Amniotic stem cell (primary cell): ENCODE results near the gene SERPINI1.

Experiments
- DNase-seq: peaks from one replicate; lab custom pipeline; 2025; lab: John Stamatoyannopoulos, UW

The SERPINI1 gene

DNA sequence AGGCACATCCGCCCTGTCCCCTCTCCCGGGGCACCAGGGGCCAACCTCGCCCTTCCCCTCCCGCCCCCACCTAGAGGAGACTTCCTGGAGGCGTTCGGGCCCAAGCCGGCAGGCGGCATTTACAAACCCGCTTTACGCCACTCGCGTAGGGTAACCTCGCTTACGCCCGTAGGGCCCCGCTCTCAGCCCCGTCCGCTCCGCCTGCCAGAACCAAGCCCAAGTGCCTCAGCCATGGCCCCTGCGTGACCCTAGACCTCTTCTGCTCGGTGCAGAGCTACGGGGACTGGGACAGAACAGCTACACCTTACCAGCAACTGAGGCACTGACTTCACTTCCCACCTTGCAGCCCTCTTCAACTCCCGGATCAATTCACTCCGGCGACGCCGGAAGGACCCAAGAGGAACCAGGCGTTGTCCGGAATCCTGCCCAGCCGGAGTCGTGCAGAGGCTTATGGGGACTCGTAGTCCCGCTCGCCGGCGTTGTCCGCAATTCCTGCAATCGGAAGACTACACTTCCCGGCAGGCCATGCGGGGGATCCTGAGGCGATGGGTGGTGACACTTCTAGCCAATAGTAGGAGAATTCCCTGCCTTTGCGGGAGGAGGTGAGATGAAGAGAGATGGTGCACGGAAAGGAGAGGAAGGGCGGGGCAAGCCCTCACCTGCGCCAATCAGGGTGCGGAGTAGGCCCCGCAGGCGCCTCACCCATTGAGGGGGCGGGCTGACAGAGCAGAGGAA lies 856 bp upstream of the SERPINI1 start, which contains the start of gene PDCD10:
TSS of gene PDCD10 (minus strand) at position 395 of the 735 bp plus-strand sequence. CDS start 14,735 bp downstream, outside the sequence.
- peak; percentile 96 for DNase-seq

DNA sequence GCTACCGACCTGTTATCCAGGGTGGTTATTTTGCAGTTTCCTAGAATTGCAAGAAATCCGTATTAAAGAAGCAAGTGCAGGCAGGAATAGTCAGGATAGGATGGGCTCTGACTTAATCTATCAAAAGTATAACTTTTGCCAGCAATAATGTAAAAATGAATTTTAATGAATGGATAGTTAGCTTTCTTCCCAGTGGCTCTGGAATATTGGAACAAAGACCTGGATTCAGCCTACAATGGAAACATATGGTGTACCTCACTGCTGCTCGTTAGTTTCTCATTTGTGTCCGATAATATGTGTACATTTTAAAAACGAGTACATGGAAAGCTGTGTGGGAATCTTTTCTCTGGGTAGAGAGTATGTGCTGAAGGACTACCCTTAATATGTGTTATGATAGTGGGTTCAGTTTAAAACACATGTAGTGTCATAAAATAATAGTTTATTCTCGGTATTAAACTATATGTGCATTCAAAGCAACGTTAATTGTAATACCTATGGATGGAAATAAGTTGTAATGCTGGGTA lies 805 bp downstream of the SERPINI1 start:
- no peak for DNase-seq

DNA sequence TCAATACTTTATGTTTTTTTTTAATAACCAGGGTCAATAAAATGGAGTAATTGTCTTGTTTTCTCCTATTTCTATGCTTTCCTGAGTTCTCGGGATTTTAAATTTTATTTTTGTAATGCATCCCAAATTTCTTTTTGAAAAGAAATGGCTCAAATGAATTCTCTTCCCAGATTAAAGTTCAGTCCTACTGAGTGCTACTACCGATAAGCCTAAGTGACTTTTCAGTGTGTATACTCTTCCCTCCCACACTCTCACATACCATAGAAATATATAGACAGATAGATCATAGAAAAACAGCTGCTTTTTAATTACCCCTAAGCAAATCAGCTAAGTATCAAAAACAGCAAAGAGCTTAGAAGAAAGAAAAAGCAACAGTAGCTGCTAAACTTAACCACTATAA lies 1.5 kb downstream of the SERPINI1 start:
- DNase-seq: no peak

DNA sequence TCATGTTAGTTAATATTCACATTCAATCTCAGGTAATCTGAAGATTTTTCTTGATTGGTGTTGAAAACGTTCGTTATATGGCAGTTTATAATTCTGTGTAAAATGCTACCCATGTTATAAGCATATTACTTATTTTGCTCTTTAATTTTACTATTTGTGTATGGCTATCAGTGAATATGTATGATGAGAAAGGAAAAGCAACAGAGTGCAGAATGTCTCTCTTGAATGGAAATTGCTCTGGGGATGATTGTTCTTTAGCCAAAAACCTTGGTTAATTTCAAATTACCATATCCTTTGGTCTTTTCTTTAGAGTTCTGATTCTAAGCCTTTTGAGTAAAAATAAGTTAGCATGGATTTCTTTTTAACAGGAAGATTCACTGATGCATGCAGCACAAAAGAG lies 2.5 kb downstream of the SERPINI1 start:
- no peak for DNase-seq

DNA sequence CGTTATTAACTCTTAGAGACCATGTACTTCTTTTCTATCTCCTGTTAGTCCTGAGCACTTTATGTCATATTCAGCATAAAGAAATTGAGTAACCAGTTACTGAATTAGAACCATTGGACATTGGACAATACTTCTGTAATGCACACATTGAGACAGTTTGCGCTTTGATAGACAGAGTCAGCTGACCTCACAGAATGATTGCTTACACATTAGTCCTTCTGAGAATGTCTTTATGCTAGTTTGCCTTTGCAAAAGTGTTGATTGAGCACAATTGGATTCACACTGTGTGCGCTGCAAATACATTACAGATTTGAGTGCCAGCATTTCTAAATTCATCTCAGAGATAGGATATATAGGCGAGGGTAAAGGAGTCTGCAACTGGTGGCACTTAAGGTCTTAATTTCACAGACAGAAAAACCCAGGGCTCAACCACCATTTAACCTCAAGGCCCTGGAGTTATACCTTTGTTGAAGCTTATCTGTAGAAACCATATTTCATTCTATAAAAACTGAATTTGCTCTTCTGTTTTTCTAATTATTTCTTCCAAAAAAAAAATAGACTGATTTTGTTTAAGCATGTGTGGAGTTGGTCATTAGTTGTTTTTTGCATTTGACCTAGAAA lies 3.8 kb downstream of the SERPINI1 start:
- no peak for DNase-seq

DNA sequence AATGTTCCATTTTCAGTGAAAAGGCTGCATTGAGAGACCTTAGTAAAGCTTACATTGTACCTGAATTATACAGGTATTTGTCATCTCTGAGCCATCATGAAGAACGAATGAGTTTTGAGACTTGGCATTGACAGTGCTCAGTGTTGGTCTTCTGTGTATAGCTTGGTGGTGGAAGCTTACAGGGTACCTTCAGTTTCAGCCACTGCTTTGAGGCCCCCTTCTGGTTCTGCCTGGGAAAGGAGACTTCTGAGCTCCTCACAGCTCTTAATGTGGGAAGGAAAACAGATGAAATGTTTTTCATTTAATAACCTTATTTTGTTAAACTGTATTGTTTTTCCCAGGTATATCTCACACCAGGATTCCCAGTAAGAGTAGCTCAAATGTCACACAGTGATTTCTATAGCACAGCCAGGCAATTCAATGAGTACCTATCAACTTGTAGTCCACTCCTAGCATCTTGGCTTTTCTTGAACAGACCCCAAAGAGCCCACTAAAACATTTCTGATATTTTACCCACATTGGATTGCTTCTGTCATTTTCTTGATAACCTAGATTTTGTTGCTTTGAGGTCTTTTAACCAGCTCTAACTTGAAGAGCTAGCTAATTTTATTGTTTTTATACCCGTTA lies 5.6 kb downstream of the SERPINI1 start:
- no peak for DNase-seq

DNA sequence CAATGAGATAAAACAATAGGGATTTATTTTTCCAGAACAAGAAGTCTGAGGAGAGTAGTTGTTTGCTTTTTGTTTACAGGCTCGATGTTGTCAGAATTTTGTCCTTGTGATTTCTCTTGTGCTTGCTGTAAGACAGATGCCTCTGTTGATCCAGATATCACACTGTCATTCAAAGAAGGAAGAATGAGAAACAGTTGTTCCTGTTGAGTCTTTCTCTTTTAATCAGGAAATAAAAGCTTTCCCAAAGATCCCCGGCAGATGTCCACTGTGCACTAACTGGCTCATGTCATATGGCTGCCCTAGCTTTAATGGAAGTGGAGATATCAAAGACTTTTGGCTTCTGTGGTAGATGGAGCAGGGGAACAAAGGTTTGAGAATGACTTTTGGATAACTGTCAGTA lies 6.8 kb downstream of the SERPINI1 start:
- DNase-seq: no peak

DNA sequence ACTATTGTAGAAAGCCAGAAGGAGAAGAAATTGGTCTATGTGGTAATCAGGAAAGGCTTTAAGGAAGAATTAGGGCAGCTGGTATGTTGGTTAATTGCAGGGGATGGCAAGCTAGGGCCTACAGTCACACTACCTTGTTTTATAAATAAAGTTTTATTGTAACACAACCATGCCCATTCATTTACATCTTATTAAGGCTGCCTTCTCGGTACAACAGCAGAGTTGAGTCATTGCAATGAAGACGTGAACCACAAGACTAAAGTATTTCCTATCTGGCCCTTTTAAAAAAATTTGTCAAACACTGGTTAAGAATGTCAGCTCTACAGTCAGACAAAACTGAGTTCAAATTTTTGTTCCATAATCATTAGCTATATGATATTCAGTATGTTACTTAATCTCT lies 8.3 kb downstream of the SERPINI1 start:
- no peak for DNase-seq

DNA sequence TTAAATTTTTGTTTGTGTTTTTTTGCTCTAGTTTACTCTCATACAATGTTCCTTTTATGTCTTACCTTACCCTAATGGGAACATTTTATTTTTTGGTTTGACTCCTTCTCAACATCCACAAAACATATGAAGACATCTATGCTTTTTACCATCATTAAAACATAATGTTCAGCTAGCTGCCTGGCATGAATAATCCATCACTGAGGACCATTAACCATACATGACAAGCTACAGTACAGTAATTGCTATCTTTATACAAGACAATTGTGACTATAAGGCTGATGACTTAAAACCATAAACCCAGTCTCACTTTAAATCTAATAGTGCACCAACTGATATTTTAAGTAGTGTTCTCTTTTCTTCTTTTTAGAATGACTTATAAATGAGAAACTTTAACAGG lies 13.7 kb downstream of the SERPINI1 start:
- no peak for DNase-seq

DNA sequence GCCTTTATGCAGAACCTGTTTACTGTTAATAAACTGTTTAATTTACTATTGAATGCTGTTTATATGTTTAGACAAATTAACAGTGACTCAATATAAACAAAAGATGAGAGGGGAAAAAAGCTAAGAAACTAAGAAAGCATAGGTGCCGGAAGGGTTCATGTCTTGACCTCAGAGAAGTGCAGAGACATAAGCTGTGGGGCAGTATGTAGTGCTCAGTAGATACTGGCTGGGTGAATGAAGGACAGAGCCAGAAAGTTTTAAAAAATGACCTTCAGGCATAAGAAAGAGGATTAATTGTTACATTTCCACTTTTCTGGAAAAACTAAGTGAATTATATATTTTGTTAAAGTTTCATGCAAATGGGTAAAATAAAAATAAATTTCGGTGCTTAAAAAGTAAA lies 14.2 kb downstream of the SERPINI1 start:
- DNase-seq: no peak

DNA sequence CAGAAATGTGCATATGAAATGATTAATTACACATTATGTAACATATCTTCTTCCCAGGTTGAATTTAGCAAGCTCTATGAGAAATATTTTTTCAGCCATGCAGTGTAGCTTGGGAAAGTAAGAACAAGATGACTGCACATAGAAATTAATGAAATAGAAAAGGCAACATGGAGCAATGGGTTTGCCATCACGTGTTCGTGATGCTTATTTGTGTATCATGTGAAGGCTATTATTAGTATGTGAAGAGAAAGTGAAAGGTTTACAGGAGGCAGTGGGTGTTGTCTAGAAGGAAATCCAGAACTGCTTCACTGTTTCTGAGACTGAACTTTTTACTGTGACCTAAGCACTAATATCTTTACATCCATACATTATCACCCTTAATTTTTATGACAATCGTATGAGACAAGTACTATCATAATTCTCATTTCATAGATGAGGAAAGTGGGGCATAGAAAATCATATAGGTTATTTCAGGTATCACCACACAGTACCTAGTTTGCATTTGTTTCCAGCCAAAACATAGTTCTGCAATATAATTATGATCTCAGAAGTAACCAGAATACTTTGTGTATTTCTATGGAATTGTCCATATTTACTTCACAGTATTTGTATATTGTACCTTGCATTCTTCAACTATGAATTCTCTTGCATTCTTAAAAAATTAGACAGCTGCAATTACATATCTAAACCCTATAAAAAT lies 14.9 kb downstream of the SERPINI1 start:
- DNase-seq: no peak

DNA sequence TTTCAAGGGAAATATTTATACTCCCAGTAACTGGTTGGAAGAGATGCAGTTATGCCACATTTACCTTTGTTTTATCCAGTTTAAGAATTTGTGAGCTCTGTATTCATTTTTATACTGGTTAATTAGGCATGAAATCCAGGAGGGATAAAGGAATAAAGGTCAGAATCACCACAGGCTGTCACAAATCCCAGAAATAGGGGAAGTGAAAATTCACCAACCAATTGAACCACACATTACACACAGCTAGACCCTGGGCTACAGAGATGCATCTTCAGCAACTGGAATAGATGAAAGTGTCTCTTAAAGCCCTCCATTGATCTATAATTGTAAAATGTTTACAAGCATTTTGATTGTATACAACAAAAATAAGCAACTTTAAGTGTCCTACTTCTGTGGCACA lies 18.5 kb downstream of the SERPINI1 start:
- no peak for DNase-seq

DNA sequence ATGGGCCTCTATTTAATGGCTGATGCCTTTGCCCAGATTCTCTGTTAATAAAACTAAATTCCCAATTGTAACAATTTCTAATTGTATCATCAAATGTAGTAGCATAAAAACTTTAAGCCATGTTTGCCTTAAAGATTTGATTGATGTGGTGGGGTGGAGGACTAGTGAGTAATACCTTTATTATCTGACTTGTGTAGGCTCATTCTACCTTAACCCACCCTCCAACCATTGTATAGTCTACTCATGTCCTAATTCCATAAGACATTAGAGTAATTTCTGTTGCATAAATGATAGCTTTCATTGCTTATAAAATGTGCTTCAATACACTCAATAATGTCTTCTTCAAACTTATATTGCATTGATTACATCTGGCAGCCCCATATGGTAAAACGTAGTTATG lies 25.8 kb downstream of the SERPINI1 start:
- DNase-seq: no peak

DNA sequence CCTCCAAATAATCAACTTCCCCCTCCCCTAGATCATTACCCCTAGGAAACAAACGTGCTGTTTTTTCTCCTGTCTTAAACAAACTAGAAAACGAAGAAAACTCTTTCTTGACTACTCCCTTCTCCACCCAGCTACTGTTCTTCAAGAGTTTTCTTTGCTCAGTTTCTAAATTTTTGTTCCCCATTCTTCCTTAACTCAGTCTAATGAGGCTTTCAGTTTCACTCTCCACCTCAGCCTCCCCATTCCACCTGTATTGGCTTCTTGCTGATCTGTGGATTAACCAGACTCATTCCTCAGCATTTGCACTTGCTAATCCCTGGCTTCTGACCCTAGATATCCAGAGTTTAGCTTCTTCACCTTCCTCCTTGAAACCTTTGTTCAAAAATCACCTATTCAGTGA lies 26.8 kb downstream of the SERPINI1 start:
- no peak for DNase-seq

DNA sequence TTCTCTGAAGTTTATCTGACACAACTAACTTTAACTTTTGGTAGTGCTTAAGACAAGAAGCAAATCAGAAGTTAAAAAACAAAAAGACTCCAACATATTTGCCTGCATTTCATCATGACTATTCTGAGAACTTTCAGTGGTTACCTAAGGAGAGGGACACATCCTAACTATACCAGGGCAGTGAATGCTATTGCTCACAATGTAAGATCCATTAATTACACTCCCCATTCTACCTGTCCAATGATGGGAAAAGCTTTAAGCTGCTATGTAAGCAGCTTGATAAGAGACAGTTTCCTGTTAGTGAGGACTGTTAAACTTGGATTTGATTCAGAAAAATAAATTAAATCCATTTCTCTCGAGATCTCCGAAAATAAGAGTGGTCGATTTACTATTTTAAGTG lies 37.5 kb downstream of the SERPINI1 start:
- no peak for DNase-seq

DNA sequence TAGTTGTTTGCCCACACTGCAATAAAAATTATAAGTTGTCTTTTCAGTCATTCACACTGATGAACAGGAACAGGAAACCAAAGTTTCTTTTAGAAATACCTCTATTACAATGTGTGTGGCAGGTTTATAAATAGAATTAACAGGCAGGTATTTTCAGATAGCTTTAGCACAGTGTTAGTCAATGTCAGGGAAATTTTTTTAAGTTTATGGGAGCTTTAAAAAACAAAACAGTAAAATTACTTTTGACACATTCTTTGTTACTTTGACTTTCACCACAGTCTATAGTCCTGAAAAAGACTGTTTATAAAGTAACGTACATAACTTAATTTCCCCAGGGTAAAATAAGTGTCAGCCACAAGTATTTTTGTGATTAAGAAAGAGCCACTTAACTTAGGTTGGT lies 38.1 kb downstream of the SERPINI1 start:
- DNase-seq: no peak

DNA sequence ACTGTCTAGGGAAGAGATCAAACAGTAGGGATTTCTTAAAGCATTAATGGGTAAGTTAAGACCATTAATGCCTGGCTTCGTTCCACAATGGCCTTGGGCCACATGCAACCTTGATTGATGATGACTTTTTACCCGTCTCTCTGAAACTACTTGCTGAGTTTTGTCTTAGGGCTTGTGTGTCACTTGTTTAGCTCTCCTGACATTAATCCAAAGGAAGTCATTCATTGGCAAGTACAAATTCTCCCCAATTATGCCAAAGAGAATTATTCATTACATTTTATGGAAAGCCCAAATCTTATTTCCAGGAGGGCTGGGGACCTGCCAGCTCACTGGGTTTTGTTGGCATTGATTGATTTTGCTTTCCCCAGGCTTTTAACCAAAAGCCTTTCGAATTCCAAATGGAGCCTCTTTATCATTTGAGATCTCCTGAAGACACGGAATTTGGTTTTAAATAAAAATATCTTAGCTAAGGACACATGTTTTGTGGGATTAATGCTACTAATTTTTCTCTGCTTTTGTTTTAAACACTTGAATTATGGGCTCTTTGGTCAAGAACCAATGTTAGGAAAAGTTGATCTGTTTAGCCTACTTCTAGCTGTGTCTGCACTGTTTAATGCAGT lies 40.7 kb downstream of the SERPINI1 start:
- DNase-seq: no peak

DNA sequence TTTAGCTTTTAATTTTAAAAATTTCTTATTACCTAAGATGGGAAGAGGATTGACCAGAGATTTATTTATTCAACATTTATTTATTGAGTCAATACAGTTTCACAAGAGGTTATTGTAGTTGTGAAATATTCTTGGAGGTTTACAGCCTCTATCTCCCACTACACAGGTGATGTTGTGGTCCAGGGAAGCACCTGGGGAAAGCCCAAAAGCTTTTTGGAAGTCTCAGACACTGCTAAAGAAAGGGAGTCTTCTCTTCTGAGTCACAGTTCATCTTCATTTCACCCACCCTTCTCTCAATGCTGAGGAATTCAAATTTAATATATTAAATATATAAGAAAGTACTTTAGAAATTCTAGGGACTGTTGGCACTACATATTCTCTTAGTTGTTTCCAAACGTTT lies 41.8 kb downstream of the SERPINI1 start:
- no peak for DNase-seq

DNA sequence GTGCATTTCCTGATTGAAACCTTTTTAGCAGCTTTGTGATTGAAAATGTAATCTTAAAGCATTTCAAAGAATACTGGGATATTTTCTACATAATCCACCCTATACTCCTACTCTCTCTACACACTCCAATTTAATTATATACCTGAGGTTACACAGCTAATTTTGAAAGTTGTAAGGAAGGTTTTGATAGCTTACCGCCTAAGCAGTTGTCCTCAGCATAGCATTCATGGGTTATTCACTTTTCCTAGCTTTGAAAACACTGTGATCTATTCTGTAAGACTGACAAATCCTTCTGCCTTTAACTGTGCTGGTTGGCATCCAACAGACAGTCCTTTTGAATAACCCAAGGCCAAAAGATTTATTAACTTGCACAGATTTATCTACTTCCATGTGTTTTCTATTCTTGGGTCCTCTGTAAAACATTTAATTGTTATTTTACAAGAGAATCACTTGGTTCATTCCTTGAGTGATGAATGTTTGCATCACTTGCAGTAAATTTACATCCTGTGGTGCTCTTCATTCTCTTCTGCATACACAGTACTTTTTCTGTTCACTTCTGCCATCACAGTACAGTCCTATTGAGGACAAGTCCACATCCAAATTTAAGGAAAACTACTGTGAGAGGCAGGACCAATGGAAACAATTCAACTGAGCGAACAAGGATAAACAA lies 44.8 kb downstream of the SERPINI1 start:
- no peak for DNase-seq

DNA sequence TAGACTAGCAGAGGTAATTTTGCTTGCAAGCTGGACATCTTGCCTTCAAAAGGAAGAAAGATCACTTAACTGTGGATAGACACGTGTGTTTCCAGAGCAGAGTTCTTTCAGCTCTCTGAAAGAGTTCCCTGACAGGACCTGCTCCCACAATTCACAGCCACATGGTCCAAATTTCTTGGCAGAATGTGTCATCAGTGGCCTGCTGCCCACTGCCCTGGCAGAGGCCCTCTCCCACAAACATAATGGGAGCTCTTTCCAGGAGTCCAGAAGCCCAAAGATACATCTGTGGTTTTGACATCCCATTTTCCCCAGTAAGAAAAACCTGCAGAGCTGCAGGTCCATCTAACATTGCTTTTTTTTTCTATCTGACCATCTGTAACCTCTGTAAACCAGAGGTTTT lies 48.3 kb downstream of the SERPINI1 start:
- no peak for DNase-seq

DNA sequence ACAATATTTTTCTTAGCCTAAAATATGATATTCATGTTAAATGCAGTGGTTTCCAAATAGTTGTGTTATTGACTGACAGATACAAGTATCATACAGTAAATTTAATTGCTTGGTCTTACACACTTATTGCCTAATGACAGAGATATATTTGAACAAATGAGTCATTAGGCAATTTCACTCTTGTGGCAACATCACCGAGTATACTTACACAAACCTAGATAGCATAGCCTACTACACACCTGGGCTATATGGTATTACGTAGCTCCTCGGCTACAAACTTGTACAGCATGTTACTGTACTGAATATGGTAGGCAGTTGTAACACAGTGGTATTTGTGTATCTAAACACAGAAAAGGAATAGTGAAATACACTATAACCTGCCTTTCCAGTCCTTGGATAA lies 50.3 kb downstream of the SERPINI1 start:
- no peak for DNase-seq

DNA sequence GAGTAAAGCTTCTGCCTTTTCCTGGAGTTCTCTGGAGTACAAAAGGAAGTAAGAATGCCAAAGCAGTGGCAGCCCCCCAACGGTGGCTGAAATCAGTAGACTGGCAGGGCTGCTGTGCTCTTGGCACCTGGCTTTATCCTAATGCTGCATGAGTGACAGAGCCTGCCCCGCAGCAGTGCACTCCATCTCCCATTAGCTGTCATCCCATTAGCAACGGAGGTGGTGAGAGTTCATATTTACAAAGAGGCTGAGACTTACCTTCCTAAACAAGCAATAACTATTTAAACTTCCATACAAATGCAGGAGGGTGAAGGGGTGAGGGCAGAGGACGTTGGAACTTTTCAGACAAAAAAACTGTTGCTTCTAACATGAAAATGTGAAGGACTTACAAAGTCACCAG lies 51.9 kb downstream of the SERPINI1 start:
- DNase-seq: no peak
